Psoas muscle (tissue), 8 donors: ENCODE measurements around the gene COLEC11. TPM values are rescaled to one million over a fixed set of nuclear protein-coding genes. Genes with fewer than 3 reads are reported as not detected.

Source experiments
- ATAC-seq, 4 donors: fragments of 200-7000 bp; cut with Tn5 transposase; one replicate each; pipeline ENCODE4 v1.9.1; 2020; ENCODE audit warnings: moderate library complexity in 3 of 4, mild to moderate bottlenecking in 2 of 4
- DNase-seq, 2 donors: peaks; one replicate each; pipeline ENCODE4 v3.0.0-alpha.2; 2020
- H3K27ac ChIP-seq: fragments of 200-600 bp; one replicate; pipeline ENCODE4 v1.8.0; 2022
- H3K27me3 ChIP-seq, 3 donors: fragments of 200-600 bp in 1 of 3; one replicate each; pipeline versions ENCODE4 v1.6.1 to v1.8.0; 2013 to 2022; ENCODE audit warnings: low read length in 2 of 3, mild to moderate bottlenecking in 2 of 3, moderate library complexity in 1 of 3; ENCODE audit not compliant: insufficient read depth in 3 of 3
- H3K36me3 ChIP-seq, 2 donors: fragments of 200-600 bp in 1 of 2; one replicate each; pipeline versions ENCODE4 v1.6.1 to v1.8.0; 2013 to 2022; ENCODE audit warnings: low read depth in 1 of 2, mild to moderate bottlenecking in 1 of 2, moderate library complexity in 1 of 2; ENCODE audit not compliant: insufficient read depth in 1 of 2
- H3K4me1 ChIP-seq: fragments of 200-600 bp; one replicate; pipeline ENCODE4 v1.8.0; 2022
- H3K4me3 ChIP-seq: fragments of 200-600 bp; one replicate; pipeline ENCODE4 v1.8.0; 2022; ENCODE audit warnings: mild to moderate bottlenecking
- H3K9me3 ChIP-seq: fragments of 200-600 bp; one replicate; pipeline ENCODE4 v1.8.0; 2022
- CTCF ChIP-seq: fragments of 200-600 bp; IDR thresholded peaks from one replicate; pipeline ENCODE4 v1.8.0; 2022; ENCODE audit warnings: antibody characterized with exemption
- WGBS, 3 donors: extraction: QIAGEN DNeasy Blood & Tissue Kit; methylation state at CpG; one replicate each; pipeline versions ENCODE4 v1.1.6 to v1.1.7; 2013; 5-methylcytosine and 5-hydroxymethylcytosine counted together
- intact Hi-C, 2 donors: fragments of 100-400 bp; cut with DNase I; formaldehyde crosslinking; loops; one replicate each; pipeline versions ENCODE4 v1.11.0 to v1.14.2; 2022
- polyA plus RNA-seq, 3 donors: library from polyadenylated mRNA; stranded (reverse); fragments of 200-250 nt; gene quantifications; one replicate each; pipeline ENCODE4 v1.2.3, GENCODE V29; 2013
- total RNA-seq, 4 donors: library from RNA; stranded (reverse); fragmentation: NEBNext Ultra II Directional in 2 of 4; extraction: Animal tissue kit (Norgen Biotek cat#: 25700) in 2 of 4; gene quantifications; one replicate each; pipeline versions ENCODE4 v1.2.1 to v1.2.4, GENCODE V29; 2021 to 2023
- donor health status: healthy with polysubstance abuse.
- donor health status: DM: no; HTN: no; CAD: no; lungs with moderate emphysema.
- donor health status: Bipolar disorder and iron deficiency.
- donor health status: healthy.
- donor health status: DM: yes; HTN: yes; CAD: no.
- donor health status: DM: no; HTN: no; CAD: no.
- donor health status: DM: no; HTN: no; CAD: no.
- donor health status: DM: yes; HTN: yes; CAD: no.

The COLEC11 gene
- total and polyA plus RNA-seq, 7 donors: 0.22 to 1.0 (median 0.38) TPM; not detected in 1

GRCh38 chr2:3678212-3678611 lies 83.3 kb downstream of the COLEC11 start:
- TF ChIP-seq CTCF: no peak
- no peaks in the 10 kb centered on the region for H3K36me3 ChIP-seq
- H3K4me3 ChIP-seq: no peak overlapping the region
- no peaks in the 10 kb centered on the region for H3K27me3 ChIP-seq
- H3K27ac ChIP-seq: no peak overlapping the region
- ATAC-seq: no peak
- intact Hi-C loops: no loop called here
- no peaks in the 10 kb centered on the region for H3K9me3 ChIP-seq
- 78 to 85% (median 81%) methylated on average over 9 of the region's 9 CpGs for WGBS, 3 donors
- no peaks in the 10 kb centered on the region for H3K4me1 ChIP-seq
- DNase-seq: no peak

DNA sequence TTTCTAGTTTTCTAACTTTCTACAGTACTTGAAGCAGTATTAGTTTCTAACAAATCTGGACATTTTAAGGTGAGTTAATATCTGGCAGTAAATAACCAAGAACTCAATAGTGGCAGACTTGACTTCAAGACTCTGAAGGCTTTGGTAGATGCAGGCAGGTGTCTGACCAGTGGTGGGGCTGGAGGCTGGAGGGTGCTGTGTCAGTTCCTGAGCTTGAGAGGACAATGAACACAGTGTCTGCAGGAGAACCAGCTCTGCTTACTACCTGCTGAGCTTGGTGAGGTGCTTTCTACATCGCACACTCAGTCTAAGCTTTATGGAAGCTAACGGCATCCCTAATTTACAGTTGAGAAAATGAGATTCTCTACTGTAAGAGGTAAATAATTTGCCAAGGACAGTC lies 84.3 kb downstream of the COLEC11 start:
- H3K27ac ChIP-seq: no peak overlapping the region
- no peak overlapping the region for H3K4me3 ChIP-seq
- H3K9me3 ChIP-seq: no peaks in the 10 kb centered on the region
- H3K36me3 ChIP-seq: no peaks in the 10 kb centered on the region
- WGBS, 3 donors: 88 to 96% (median 93%) methylated on average over 2 of the region's 2 CpGs
- no peaks in the 10 kb centered on the region for H3K27me3 ChIP-seq
- no peak for DNase-seq
- intact Hi-C loops: no loop called here
- no peaks in the 10 kb centered on the region for H3K4me1 ChIP-seq
- no peak for ATAC-seq
- TF ChIP-seq CTCF: no peak

DNA sequence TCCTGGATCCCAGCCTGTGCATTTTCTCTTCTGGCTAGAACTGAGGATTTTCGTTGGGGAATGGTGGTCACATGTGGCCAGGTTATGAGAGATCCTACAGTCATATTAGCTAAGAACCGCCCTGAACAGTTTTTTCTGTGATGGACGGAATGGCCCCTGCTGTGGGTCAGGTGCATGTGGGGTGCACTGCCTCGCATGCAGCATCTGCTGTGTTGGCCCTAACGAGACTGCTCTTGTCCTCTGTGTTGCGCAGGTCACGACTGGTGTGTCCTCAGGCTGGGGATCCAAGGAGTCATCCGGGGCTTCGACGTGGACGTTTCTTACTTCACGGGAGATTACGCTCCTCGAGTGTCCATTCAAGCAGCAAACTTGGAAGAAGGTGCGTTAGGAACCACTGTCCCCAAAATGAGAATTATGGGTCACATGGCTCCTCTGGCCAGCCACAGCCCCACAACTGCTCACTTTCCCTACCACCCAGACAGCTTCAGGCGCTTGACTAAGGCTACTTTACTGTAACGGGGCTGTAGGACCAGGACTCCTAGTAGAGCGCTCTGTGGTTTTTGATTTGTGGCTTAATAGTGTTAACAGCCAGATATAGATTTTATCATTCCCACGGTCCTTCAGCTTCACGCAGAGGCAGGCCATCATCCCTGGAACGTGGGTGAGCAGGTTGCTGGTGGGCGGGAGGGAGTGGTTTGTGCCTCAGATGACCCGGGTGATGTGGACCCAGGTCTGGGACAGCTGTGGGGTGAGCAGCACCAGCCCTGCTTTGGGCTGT lies 84.9 kb downstream of the COLEC11 start:
- TF ChIP-seq CTCF: no peak
- Histone ChIP-seq H3K4me3 (no peak overlapping the region), H3K9me3 (no peaks in the 10 kb centered on the region), H3K36me3 (no peaks in the 10 kb centered on the region), H3K27ac (no peak overlapping the region), H3K4me1 (no peaks in the 10 kb centered on the region), H3K27me3 (no peaks in the 10 kb centered on the region)
- DNase-seq (no peak), ATAC-seq (no peak)
- WGBS, 3 donors: 82 to 85% (median 84%) methylated on average over 23 of the region's 23 CpGs
- intact Hi-C loops: no loop called here

GRCh38 chr2:3680548-3681345 lies 85.8 kb downstream of the COLEC11 start:
- H3K36me3 ChIP-seq: no peaks in the 10 kb centered on the region
- H3K4me1 ChIP-seq: no peaks in the 10 kb centered on the region
- no peak overlapping the region for H3K4me3 ChIP-seq
- no peak for TF ChIP-seq CTCF
- ATAC-seq: no peak
- H3K27ac ChIP-seq: no peak overlapping the region
- no peaks in the 10 kb centered on the region for H3K27me3 ChIP-seq
- intact Hi-C loops: no loop called here
- DNase-seq: no peak
- H3K9me3 ChIP-seq: no peaks in the 10 kb centered on the region
- 89 to 90% (median 89%) methylated on average over 18 of the region's 18 CpGs for WGBS, 3 donors
